Keratinocyte (primary cell): Measurements from ENCODE around the gene RHOBTB3. TPM values are rescaled to one million over a fixed set of nuclear protein-coding genes. Genes with fewer than 3 reads are reported as not detected.
"Not testable (repeated sequence)": the region's sequence is repeated elsewhere in the genome, so short reads cannot be mapped to it uniquely, and the experiment has no call there.

Experiments
- DNase-seq: peaks from one replicate; pipeline ENCODE4 v3.0.0-alpha.2; 2011; ENCODE audit warnings: low read depth, missing footprints, low spot score
- FAIRE-seq: peaks from 2 replicates; lab custom pipeline; 2011; peaks lifted over from hg19 to GRCh38; lab: Jason Lieb, UNC
- H2AFZ ChIP-seq: 2 replicates; pipeline ENCODE4 v1.6.0; 2012; ENCODE audit warnings: low read length, control low read depth, inconsistent platforms; ENCODE audit not compliant: control insufficient read depth
- H3K27ac ChIP-seq: 2 replicates; pipeline ENCODE4 v1.5.1; 2011; ENCODE audit warnings: low read length; ENCODE audit not compliant: control insufficient read depth, insufficient read depth
- H3K27me3 ChIP-seq: 3 replicates; pipeline ENCODE4 v1.6.0; 2011; ENCODE audit warnings: low read length; ENCODE audit not compliant: control insufficient read depth, insufficient read depth; ENCODE audit errors: extremely low read depth
- H3K36me3 ChIP-seq, 2 experiments: 2 replicates in 1 of 2; 3 replicates in 1 of 2; pipeline ENCODE4 v1.5.1; 2011; ENCODE audit warnings: low read length in 2 of 2, mild to moderate bottlenecking in 1 of 2; ENCODE audit not compliant: control insufficient read depth in 2 of 2, insufficient read depth in 2 of 2; ENCODE audit errors: extremely low read depth in 1 of 2
- H3K4me1 ChIP-seq: 3 replicates; pipeline ENCODE4 v1.5.1; 2011; ENCODE audit warnings: low read length; ENCODE audit not compliant: control insufficient read depth, insufficient read depth; ENCODE audit errors: extremely low read depth
- H3K4me2 ChIP-seq: 3 replicates; pipeline ENCODE4 v1.6.0; 2011; ENCODE audit warnings: low read depth, low read length; ENCODE audit not compliant: control insufficient read depth, insufficient read depth; ENCODE audit errors: extremely low read depth
- H3K4me3 ChIP-seq, 3 experiments: fragments of 200-600 bp in 1 of 3; sonication (generic) in 1 of 3; 2 replicates in 2 of 3; 3 replicates in 1 of 3; pipeline ENCODE4 v1.5.1; 2011 to 2016; ENCODE audit warnings: low read length in 3 of 3, mild to moderate bottlenecking in 3 of 3, control low read depth in 2 of 3, inconsistent platforms in 1 of 3, low read depth in 1 of 3, mixed read lengths in 1 of 3, mixed run types in 1 of 3, moderate library complexity in 1 of 3; ENCODE audit not compliant: control insufficient read depth in 2 of 3, insufficient read depth in 2 of 3; ENCODE audit errors: extremely low read depth in 1 of 3
- H3K79me2 ChIP-seq: 2 replicates; pipeline ENCODE4 v1.6.0; 2012; ENCODE audit warnings: low read length; ENCODE audit not compliant: control insufficient read depth, insufficient read depth
- H3K9ac ChIP-seq: 3 replicates; pipeline ENCODE4 v1.6.0; 2011; ENCODE audit warnings: low read length; ENCODE audit not compliant: control insufficient read depth, insufficient read depth; ENCODE audit errors: extremely low read depth
- H3K9me1 ChIP-seq: 3 replicates; pipeline ENCODE4 v1.6.0; 2011; ENCODE audit warnings: low read length; ENCODE audit not compliant: control insufficient read depth, insufficient read depth; ENCODE audit errors: extremely low read depth
- H3K9me3 ChIP-seq: 2 replicates; pipeline ENCODE4 v1.5.1; 2012; ENCODE audit warnings: low read depth, low read length; ENCODE audit not compliant: control insufficient read depth
- H4K20me1 ChIP-seq: 3 replicates; pipeline ENCODE4 v1.6.0; 2011; ENCODE audit warnings: low read length; ENCODE audit not compliant: control insufficient read depth, insufficient read depth; ENCODE audit errors: extremely low read depth
- EZH2 ChIP-seq: IDR thresholded peaks from one replicate; pipeline ENCODE4 v1.6.1; 2012; ENCODE audit warnings: inconsistent platforms, mild to moderate bottlenecking, low read length, moderate library complexity
- dilution Hi-C: fragments of 300-500 bp; cut with MboI; formaldehyde crosslinking; loops from one replicate; pipeline ENCODE4 v1.7.0; 2020; ENCODE audit warnings: low sequenced_read_pairs; ENCODE audit not compliant: extremely low pct_ligation_motif_present
- polyA plus RNA-seq, 5 experiments: library from polyadenylated mRNA; depleted of rRNA in 3 of 5; stranded (reverse) in 3 of 5; stranded (forward) in 1 of 5; unstranded in 1 of 5; fragments of >200 nt; gene quantifications; 1 replicate in 1 of 5; 2 replicates in 3 of 5; 3 replicates in 1 of 5; pipeline versions ENCODE4 v1.2.1 to v1.2.3, GENCODE V29; 2011 to 2012; ENCODE audit warnings: missing spikeins in 2 of 5, low read depth in 1 of 5, low replicate concordance in 1 of 5
- TF ChIP-seq, protein P1 (sequence below), 3 experiments: IDR thresholded peaks in 1 of 3; conservative IDR thresholded peaks in 1 of 3; optimal IDR thresholded peaks in 1 of 3; 2 replicates in 2 of 3; 3 replicates in 1 of 3; pipeline versions ENCODE3 to v1.5.1; 2011; ENCODE audit warnings: low read length in 3 of 3, mild to moderate bottlenecking in 3 of 3, moderate library complexity in 2 of 3, control low read depth in 1 of 3, inconsistent platforms in 1 of 3; ENCODE audit not compliant: insufficient read depth in 2 of 3; ENCODE audit errors: extremely low read depth in 1 of 3

Gene RHOBTB3
- polyA plus RNA-seq, 1 donor (not counting 4 experiments of a cell fraction or from before 2014, with no cell fraction given) = 4.7 TPM

DNA sequence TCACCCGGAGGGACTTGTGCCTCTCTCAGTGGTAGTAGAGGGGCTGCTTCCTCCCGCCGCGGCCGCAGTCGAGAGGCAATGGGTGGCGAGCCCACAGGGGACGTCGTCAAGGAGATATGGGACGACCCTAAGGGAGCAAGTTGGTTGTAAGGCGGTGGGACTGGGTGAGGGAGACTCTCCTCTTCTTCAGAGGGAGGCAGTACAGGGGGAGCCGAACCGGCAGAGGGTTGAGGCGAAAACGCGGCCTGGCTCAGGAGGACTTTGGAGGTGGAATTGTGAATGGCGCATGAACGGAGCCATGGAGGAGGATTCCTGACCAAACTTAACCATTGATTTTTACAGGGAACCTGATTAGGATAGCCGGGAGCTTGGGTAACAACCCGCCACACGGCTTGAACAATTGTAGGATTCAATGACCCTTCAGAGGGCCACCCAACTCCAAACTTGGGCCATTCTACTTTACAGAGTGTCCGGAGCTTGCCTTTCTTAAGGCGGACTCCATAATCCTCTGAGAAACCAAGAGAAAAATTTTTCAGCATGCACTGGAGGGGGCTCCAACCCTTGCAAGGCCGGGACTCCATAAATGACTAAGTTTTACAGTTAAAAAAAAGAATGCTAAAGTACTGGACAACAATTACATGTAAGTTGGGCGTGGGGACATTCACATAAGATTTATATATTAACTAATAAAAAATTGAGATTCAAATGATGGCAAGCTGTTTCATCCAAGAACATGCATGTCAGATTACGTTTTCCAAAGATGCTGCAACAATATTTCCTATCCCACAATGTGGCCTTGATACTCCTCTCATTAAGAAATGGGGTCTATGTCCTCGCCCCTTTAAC lies 19.4 kb upstream of the RHOBTB3 start:
- Histone ChIP-seq H3K9ac (no peak overlapping the region), H3K4me3 (no peak overlapping the region), H2AFZ (no peak overlapping the region), H3K9me3 (no peaks in the 10 kb centered on the region), H3K4me1 (peaks cover 25% of the 10 kb centered on the region), H3K27me3 (peaks cover 20% of the 10 kb centered on the region), H3K9me1 (no peaks in the 10 kb centered on the region), H3K27ac (no peak overlapping the region), H3K4me2 (peak overlapping the region; percentile 11), H4K20me1 (no peaks in the 10 kb centered on the region), H3K79me2 (no peaks in the 10 kb centered on the region), H3K36me3 (no peaks in the 10 kb centered on the region)
- dilution Hi-C loops = no loop called here
- TF ChIP-seq, protein P1, sequence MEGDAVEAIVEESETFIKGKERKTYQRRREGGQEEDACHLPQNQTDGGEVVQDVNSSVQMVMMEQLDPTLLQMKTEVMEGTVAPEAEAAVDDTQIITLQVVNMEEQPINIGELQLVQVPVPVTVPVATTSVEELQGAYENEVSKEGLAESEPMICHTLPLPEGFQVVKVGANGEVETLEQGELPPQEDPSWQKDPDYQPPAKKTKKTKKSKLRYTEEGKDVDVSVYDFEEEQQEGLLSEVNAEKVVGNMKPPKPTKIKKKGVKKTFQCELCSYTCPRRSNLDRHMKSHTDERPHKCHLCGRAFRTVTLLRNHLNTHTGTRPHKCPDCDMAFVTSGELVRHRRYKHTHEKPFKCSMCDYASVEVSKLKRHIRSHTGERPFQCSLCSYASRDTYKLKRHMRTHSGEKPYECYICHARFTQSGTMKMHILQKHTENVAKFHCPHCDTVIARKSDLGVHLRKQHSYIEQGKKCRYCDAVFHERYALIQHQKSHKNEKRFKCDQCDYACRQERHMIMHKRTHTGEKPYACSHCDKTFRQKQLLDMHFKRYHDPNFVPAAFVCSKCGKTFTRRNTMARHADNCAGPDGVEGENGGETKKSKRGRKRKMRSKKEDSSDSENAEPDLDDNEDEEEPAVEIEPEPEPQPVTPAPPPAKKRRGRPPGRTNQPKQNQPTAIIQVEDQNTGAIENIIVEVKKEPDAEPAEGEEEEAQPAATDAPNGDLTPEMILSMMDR (optimal IDR thresholded peaks at IDR 0.05 in 1 of 3, IDR thresholded peaks at IDR 0.05 in 1 of 3, conservative IDR thresholded peaks at IDR 0.05 in 1 of 3; ENCODE audit: extremely low read depth in 1 of 3, insufficient read depth in 2 of 3, low read length in 3 of 3) = no peak
- no peak for TF ChIP-seq EZH2
- DNase-seq = no peak
- FAIRE-seq = no peak

DNA sequence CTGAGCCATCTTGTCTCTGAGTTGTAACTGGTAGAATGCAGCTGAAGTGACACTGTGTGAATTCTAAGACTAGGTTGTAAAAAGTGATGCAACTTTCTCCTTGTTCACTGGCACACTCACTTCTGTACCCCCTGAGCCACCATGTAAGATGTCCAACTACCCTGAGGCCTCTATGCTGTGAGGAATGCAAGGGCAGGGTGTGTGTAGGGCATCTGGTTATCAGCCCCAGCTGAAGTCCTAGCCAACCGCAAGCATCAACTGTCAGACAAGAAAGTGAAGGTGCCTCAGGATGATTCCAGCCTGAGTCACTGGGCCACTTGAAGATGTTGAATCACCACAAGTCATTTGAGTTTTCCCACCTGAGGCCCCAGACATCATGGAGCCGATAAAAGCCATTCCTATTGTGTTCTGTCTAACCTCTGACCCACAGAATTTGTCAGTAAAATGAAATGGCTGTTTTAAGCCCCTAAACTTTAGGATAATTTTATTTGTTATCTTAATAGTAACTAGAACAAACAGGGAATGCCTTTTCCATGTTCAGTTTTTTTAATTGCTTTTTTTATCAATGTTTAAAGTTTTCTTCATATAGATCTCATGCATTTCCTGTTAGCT lies 18.7 kb upstream of the RHOBTB3 start:
- Histone ChIP-seq H3K4me3 (no peak overlapping the region), H3K9ac (no peak overlapping the region), H3K9me1 (no peaks in the 10 kb centered on the region), H3K36me3 (no peaks in the 10 kb centered on the region), H2AFZ (no peak overlapping the region), H3K79me2 (no peaks in the 10 kb centered on the region), H3K4me2 (peak overlapping the region; percentile 11), H3K27ac (no peak overlapping the region), H3K27me3 (peaks cover 20% of the 10 kb centered on the region), H3K4me1 (peaks cover 25% of the 10 kb centered on the region), H3K9me3 (no peaks in the 10 kb centered on the region), H4K20me1 (no peaks in the 10 kb centered on the region)
- DNase-seq (peak; percentile 93), FAIRE-seq (peak; percentile 88)
- TF ChIP-seq EZH2 = no peak
- TF ChIP-seq, protein P1 (optimal IDR thresholded peaks at IDR 0.05 in 1 of 3, IDR thresholded peaks at IDR 0.05 in 1 of 3, conservative IDR thresholded peaks at IDR 0.05 in 1 of 3; ENCODE audit: extremely low read depth in 1 of 3, insufficient read depth in 2 of 3, low read length in 3 of 3) = no peak
- dilution Hi-C loops = no loop called here

DNA sequence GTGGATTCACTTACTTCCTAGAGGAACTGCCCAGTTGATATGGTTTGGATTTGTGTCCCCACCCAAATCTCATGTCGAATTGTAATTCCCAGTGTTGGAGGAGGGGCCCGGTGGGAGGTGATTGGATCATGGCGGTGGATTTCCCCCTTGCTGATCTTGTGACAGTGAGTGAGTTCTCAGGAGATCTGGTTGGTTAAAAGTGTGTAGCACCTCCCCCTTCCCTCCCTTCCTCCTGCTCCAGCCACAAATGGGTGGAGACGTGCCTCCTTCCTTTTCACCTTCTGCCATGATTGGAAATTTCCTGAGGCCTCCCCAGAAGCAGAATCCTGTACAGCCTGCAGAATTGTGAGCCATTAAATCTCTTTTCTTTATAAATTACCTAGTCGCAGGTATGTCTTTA lies 17.9 kb upstream of the RHOBTB3 start:
- FAIRE-seq, H4K20me1 ChIP-seq, H3K79me2 ChIP-seq, dilution Hi-C loops, H2AFZ ChIP-seq, DNase-seq, H3K27ac ChIP-seq, H3K9me1 ChIP-seq, H3K36me3 ChIP-seq, H3K4me3 ChIP-seq, H3K9me3 ChIP-seq, H3K9ac ChIP-seq, H3K4me2 ChIP-seq: not testable (repeated sequence)
- peaks cover 25% of the 10 kb centered on the region for H3K4me1 ChIP-seq
- peaks cover 20% of the 10 kb centered on the region for H3K27me3 ChIP-seq
